ENCODE data around the gene OLFM2.

- TF ChIP-seq CTCF (IDR thresholded peaks at IDR 0.05) = no peak
- no peak for TF ChIP-seq POLR2A (IDR thresholded peaks at IDR 0.05)
Observed at GRCh38 chr19:9828551-9829063, 107.7 kb downstream of the OLFM2 start.

Measured in ovary (tissue), 3 donors.